ENCODE results near the gene FOXP1. TPM values are rescaled to one million over a fixed set of nuclear protein-coding genes. Genes with fewer than 3 reads are reported as not detected.

FOXP1 gene
- total and polyA plus RNA-seq, 3 donors from 2014 or later, result 37.8 to 105 (median 75.9) TPM

DNA sequence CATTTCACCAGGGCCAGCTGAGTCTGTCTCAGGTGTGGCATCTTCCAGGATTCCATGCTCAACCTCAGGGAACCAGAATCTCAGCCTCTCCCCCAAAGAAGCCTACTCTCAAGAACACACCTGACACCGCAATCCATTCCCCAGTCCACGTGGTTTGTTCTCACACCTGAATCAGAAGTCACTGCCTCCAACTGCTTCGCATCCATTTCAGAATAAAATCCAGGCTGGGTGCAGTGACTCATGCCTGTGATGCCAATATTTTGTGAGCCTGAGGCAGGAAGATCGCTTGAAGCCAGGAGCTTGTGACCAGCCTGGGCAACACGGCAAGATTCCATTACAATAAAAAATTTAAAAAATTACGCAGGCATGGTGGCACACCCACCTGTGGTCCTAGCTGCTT is 212.2 kb downstream of the FOXP1 start:
- no peaks in the 10 kb centered on the region for H3K36me3 ChIP-seq (ENCODE audit: low read depth, missing control alignments)
- no peak overlapping the region for H3K27ac ChIP-seq
- intact Hi-C loops (cut with DNase I; ENCODE audit: low total_unique reads), result no loop called here
- TF ChIP-seq POLR2A (IDR thresholded peaks at IDR 0.05), result no peak
- TF ChIP-seq, protein P1, sequence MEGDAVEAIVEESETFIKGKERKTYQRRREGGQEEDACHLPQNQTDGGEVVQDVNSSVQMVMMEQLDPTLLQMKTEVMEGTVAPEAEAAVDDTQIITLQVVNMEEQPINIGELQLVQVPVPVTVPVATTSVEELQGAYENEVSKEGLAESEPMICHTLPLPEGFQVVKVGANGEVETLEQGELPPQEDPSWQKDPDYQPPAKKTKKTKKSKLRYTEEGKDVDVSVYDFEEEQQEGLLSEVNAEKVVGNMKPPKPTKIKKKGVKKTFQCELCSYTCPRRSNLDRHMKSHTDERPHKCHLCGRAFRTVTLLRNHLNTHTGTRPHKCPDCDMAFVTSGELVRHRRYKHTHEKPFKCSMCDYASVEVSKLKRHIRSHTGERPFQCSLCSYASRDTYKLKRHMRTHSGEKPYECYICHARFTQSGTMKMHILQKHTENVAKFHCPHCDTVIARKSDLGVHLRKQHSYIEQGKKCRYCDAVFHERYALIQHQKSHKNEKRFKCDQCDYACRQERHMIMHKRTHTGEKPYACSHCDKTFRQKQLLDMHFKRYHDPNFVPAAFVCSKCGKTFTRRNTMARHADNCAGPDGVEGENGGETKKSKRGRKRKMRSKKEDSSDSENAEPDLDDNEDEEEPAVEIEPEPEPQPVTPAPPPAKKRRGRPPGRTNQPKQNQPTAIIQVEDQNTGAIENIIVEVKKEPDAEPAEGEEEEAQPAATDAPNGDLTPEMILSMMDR (IDR thresholded peaks at IDR 0.05), result no peak
- H3K27me3 ChIP-seq, result no peaks in the 10 kb centered on the region
- no peak overlapping the region for H3K4me3 ChIP-seq
- no peaks in the 10 kb centered on the region for H3K4me1 ChIP-seq
- 94% methylated on average over 6 of the region's 6 CpGs for WGBS, 2 donors
- no peaks in the 10 kb centered on the region for H3K9me3 ChIP-seq
- no peak for DNase-seq

DNA sequence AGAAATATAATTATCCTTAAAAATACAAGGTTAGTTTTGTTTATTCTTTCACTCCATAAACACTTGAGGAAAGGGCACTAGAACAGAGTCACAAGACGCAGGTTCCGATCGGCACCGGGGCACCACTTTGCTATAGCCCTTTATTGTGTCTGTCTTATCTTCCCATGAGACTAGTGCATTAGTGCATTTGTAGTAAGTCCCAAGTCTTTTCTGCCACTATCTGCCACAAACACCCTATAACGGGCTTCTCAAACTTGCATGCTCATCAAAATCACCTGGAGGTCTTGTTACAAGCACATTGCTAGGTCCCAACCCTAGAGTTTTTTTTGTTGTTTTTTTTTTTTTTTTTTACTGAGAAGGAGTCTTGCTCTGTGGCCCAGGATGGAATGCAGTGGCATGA is 213.1 kb downstream of the FOXP1 start:
- Histone ChIP-seq H3K36me3 (ENCODE audit: low read depth, missing control alignments) (no peaks in the 10 kb centered on the region), H3K4me1 (no peaks in the 10 kb centered on the region), H3K27me3 (no peaks in the 10 kb centered on the region), H3K4me3 (no peak overlapping the region), H3K27ac (no peak overlapping the region), H3K9me3 (no peaks in the 10 kb centered on the region)
- 83% methylated on average over 5 of the region's 5 CpGs for WGBS, 2 donors
- intact Hi-C loops (cut with DNase I; ENCODE audit: low total_unique reads), result no loop called here
- TF ChIP-seq, protein P1 (IDR thresholded peaks at IDR 0.05), result no peak
- no peak for TF ChIP-seq POLR2A (IDR thresholded peaks at IDR 0.05)
- no peak for DNase-seq

DNA sequence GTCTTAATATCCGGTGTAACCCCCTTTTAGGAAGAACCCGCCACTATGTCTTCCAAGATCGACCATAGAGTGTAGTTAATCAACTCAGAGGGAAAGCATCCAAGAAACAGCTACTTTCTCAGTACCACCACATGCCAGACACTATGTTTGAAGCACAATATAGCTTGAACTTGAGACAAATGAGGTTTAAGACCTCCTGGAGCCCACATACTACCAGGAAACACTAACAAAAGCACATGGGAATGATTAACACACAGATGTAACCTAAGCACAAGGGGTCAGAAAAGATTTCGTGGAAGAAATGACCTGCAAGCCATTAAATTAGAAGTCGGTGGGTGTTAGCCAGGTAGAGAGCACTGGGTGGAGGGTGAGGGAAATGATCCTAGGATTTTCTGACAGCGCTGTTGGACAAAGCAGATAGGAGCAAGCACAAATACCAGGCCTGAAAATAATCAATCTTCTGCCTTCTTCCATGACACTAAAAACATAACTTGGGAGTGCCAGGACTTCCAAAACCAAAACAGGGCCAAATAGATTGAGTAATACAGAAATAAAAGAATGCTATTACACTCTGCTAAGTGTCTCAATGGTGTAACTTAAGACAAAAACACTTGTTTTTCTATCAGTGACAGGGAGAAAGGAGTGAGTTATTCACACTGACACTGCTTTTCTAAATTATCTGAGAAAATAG is 213.7 kb downstream of the FOXP1 start:
- H3K4me1 ChIP-seq, result no peaks in the 10 kb centered on the region
- H3K36me3 ChIP-seq (ENCODE audit: low read depth, missing control alignments), result no peaks in the 10 kb centered on the region
- no peaks in the 10 kb centered on the region for H3K27me3 ChIP-seq
- no peak for DNase-seq
- 71 to 73% methylated on average over 6 of the region's 6 CpGs for WGBS, 2 donors
- H3K4me3 ChIP-seq, result no peak overlapping the region
- H3K9me3 ChIP-seq, result no peaks in the 10 kb centered on the region
- intact Hi-C loops (cut with DNase I; ENCODE audit: low total_unique reads), result no loop called here
- TF ChIP-seq POLR2A (IDR thresholded peaks at IDR 0.05), result no peak
- TF ChIP-seq, protein P1 (IDR thresholded peaks at IDR 0.05), result no peak
- H3K27ac ChIP-seq, result no peak overlapping the region

DNA sequence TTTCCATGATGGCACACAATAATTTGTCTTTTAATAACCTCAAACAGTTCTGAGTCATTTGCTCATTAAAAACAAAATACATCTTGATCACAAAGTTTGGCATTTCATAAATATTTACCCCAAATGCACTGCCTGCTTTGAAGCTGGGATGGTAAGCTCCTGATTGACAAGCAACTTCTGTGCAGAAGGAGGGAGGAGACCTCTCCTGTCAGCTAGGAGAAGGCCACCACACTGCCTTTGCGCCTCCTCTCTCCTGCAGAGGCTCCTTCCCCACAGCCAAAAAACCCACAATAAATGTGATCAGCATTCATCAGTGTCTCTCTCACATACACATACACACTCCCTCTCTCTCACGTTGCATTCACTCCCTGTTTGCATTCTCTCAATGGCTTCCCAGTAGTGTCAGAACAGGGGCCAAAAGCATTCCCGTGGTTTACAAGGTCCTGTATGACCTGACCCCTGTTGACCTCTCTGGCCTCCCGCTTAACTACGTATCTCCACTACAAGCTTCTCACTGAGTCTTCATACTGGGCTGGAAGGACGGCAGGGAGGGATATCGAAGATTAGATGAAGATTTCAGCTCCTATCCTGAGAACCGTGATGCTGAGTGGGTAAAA is 216.4 kb downstream of the FOXP1 start:
- WGBS, 2 donors, result 80 to 87% methylated on average over 8 of the region's 8 CpGs
- Histone ChIP-seq H3K4me3 (no peak overlapping the region), H3K27ac (no peak overlapping the region), H3K9me3 (no peaks in the 10 kb centered on the region), H3K4me1 (no peaks in the 10 kb centered on the region), H3K27me3 (no peaks in the 10 kb centered on the region), H3K36me3 (ENCODE audit: low read depth, missing control alignments) (no peaks in the 10 kb centered on the region)
- intact Hi-C loops (cut with DNase I; ENCODE audit: low total_unique reads), result no loop called here
- TF ChIP-seq, protein P1 (IDR thresholded peaks at IDR 0.05), result no peak
- no peak for TF ChIP-seq POLR2A (IDR thresholded peaks at IDR 0.05)
- DNase-seq, result no peak
